Chondrocyte (in vitro differentiated cells): ENCODE measurements around the gene PCDHGA3. TPM values are rescaled to one million over a fixed set of nuclear protein-coding genes. Genes with fewer than 3 reads are reported as not detected.
"Not testable (repeated sequence)": the region's sequence is repeated elsewhere in the genome, so short reads cannot be mapped to it uniquely, and the experiment has no call there.

ENCODE experiments used
- DNase-seq: peaks from one replicate; pipeline ENCODE4 v3.0.0; 2021; ENCODE audit warnings: mixed read lengths, low spot score
- H3K27ac Mint-ChIP-seq: one replicate; pipeline ENCODE4 v1.8.0; 2021; ENCODE audit warnings: mild to moderate bottlenecking, moderate library complexity, mixed read lengths; ENCODE audit not compliant: unreplicated experiment
- H3K27me3 Mint-ChIP-seq: 2 replicates; pipeline ENCODE4 v1.8.0; 2021; ENCODE audit warnings: low read depth, mixed read lengths
- H3K36me3 Mint-ChIP-seq: 2 replicates; pipeline ENCODE4 v1.8.0; 2021; ENCODE audit warnings: low read depth, mixed read lengths
- H3K4me1 Mint-ChIP-seq: 2 replicates; pipeline ENCODE4 v1.8.0; 2021; ENCODE audit warnings: low read depth, mild to moderate bottlenecking, mixed read lengths
- H3K4me3 Mint-ChIP-seq: one replicate; pipeline ENCODE4 v1.8.0; 2021; ENCODE audit warnings: mild to moderate bottlenecking, moderate library complexity, mixed read lengths; ENCODE audit not compliant: unreplicated experiment
- H3K9me3 Mint-ChIP-seq: 2 replicates; pipeline ENCODE4 v1.8.0; 2021; ENCODE audit warnings: low read depth, mixed read lengths
- CTCF ChIP-seq: fragments of 200-600 bp; sonication (generic); IDR thresholded peaks from 2 replicates; pipeline ENCODE4 v1.5.0; 2021; ENCODE audit warnings: antibody characterized with exemption, mild to moderate bottlenecking, moderate library complexity
- total RNA-seq: library from RNA; stranded (reverse); gene quantifications from 3 replicates; pipeline ENCODE4 v1.2.1, GENCODE V29; 2021

Gene PCDHGA3
- total RNA-seq, 1 donor from 2014 or later = 0.12 TPM

- Mint-ChIP-seq H3K27ac (no peak overlapping the region), H3K4me1 (peaks cover 2% of the 10 kb centered on the region), H3K4me3 (no peak overlapping the region), H3K9me3 (peaks cover 47% of the 10 kb centered on the region), H3K36me3 (peaks cover 6% of the 10 kb centered on the region), H3K27me3 (no peaks in the 10 kb centered on the region)
- no peak for TF ChIP-seq CTCF
- no peak for DNase-seq
Observed at GRCh38 chr5:141388661-141389060, 45.0 kb downstream of the PCDHGA3 start.

GRCh38 chr5:141389153-141390042 lies 45.8 kb downstream of the PCDHGA3 start:
- Mint-ChIP-seq H3K36me3 (peaks cover 7% of the 10 kb centered on the region), H3K9me3 (peaks cover 48% of the 10 kb centered on the region), H3K27ac (no peak overlapping the region), H3K4me1 (peaks cover 2% of the 10 kb centered on the region), H3K27me3 (no peaks in the 10 kb centered on the region), H3K4me3 (no peak overlapping the region)
- DNase-seq = peak; percentile 83
- no peak for TF ChIP-seq CTCF

GRCh38 chr5:141392429-141393198 lies 49.0 kb downstream of the PCDHGA3 start, which contains the start of gene PCDHGA8:
Gene PCDHGA8, plus strand, starts transcription at chr5:141392633. Its CDS starts 181 bp downstream, at chr5:141392814.
- H3K4me3 Mint-ChIP-seq = no peak within 1 kb of the TSS
- H3K27me3 Mint-ChIP-seq = no peaks in the 10 kb centered on the region
- H3K4me1 Mint-ChIP-seq = peaks cover 2% of the 10 kb centered on the region
- no peak for TF ChIP-seq CTCF
- peak; percentile 62 for DNase-seq
- H3K9me3 Mint-ChIP-seq = peaks cover 40% of the 10 kb centered on the region
- H3K36me3 Mint-ChIP-seq = peaks cover 12% of the 10 kb centered on the region
- H3K27ac Mint-ChIP-seq = no peak within 1 kb of the TSS

- H3K9me3 Mint-ChIP-seq = peaks cover 38% of the 10 kb centered on the region
Observed at GRCh38 chr5:141393267-141393666, 49.6 kb downstream of the PCDHGA3 start.

GRCh38 chr5:141394401-141395187 lies 51.0 kb downstream of the PCDHGA3 start:
- not testable (repeated sequence) for H3K27me3 Mint-ChIP-seq, H3K27ac Mint-ChIP-seq, H3K4me3 Mint-ChIP-seq, H3K36me3 Mint-ChIP-seq, H3K4me1 Mint-ChIP-seq, DNase-seq
- peaks cover 41% of the 10 kb centered on the region for H3K9me3 Mint-ChIP-seq

More at GRCh38 chr5:141393267-141393666, 49.6 kb downstream of the PCDHGA3 start:
- Mint-ChIP-seq H3K4me3 (no peak overlapping the region), H3K36me3 (peaks cover 12% of the 10 kb centered on the region), H3K4me1 (peaks cover 2% of the 10 kb centered on the region), H3K27ac (no peak overlapping the region), H3K27me3 (no peaks in the 10 kb centered on the region)
- no peak for TF ChIP-seq CTCF
- DNase-seq = no peak

Other genes with a start within 250 kb of the PCDHGA3 start
- gene PCDHB2, start 249.2 kb upstream of the PCDHGA3 start, total RNA-seq = 60.5 to 90.1 TPM (median 64.5 TPM) in 3 replicates
- gene PCDHB3, start 243.4 kb upstream of the PCDHGA3 start, total RNA-seq = 5.6 to 12.1 TPM (median 5.6 TPM) in 3 replicates
- gene PCDHB4, start 222.0 kb upstream of the PCDHGA3 start, total RNA-seq = 2.0 to 5.4 TPM (median 2.0 TPM) in 3 replicates
- gene PCDHB5, start 208.6 kb upstream of the PCDHGA3 start, total RNA-seq = 6.6 to 11.4 TPM (median 10.2 TPM) in 3 replicates
- gene PCDHB6, start 193.8 kb upstream of the PCDHGA3 start, total RNA-seq = 1.2 to 3.1 TPM (median 1.2 TPM) in 3 replicates
- gene PCDHB7, start 171.2 kb upstream of the PCDHGA3 start, total RNA-seq = 1.1 to 2.5 TPM (median 1.2 TPM) in 3 replicates
- gene PCDHB8, start 166.0 kb upstream of the PCDHGA3 start, total RNA-seq = 1.1 to 3.1 TPM (median 1.7 TPM) in 3 replicates
- 4.3 to 6.1 TPM (median 5.9 TPM) in 3 replicates for gene PCDHB16, start 161.4 kb upstream of the PCDHGA3 start, total RNA-seq
- gene PCDHB9, start 156.7 kb upstream of the PCDHGA3 start, total RNA-seq = 3.1 to 4.8 TPM (median 3.7 TPM) in 3 replicates
- gene PCDHB10, start 151.5 kb upstream of the PCDHGA3 start, total RNA-seq = 3.8 to 5.3 TPM (median 4.3 TPM) in 3 replicates
- gene PCDHB11, start 144.2 kb upstream of the PCDHGA3 start, total RNA-seq = 0.90 to 2.4 TPM (median 1.3 TPM) in 3 replicates
- 1.5 to 2.4 TPM (median 1.7 TPM) in 3 replicates for gene PCDHB12, start 135.1 kb upstream of the PCDHGA3 start, total RNA-seq
- 2.4 to 2.9 TPM (median 2.9 TPM) in 3 replicates for gene PCDHB13, start 129.9 kb upstream of the PCDHGA3 start, total RNA-seq
- 2.7 to 4.9 TPM (median 4.0 TPM) in 3 replicates for gene PCDHB14, start 120.5 kb upstream of the PCDHGA3 start, total RNA-seq
- 1.7 to 4.3 TPM (median 1.9 TPM) in 3 replicates for gene PCDHB15, start 98.4 kb upstream of the PCDHGA3 start, total RNA-seq
- gene SLC25A2, start 39.8 kb upstream of the PCDHGA3 start, total RNA-seq = 0.15 to 0.48 TPM (median 0.41 TPM) in 3 replicates
- gene TAF7, start 23.0 kb upstream of the PCDHGA3 start, total RNA-seq = 66.4 to 73.3 TPM (median 69.7 TPM) in 3 replicates
- gene PCDHGA1, start 13.3 kb upstream of the PCDHGA3 start, total RNA-seq = 0.10 to 0.23 TPM (median 0.15 TPM) in 3 replicates
- gene PCDHGA2, start 5.1 kb upstream of the PCDHGA3 start, total RNA-seq = 0.19 to 0.30 TPM (median 0.23 TPM) in 3 replicates
- 2.4 to 2.7 TPM (median 2.7 TPM) in 3 replicates for gene PCDHGB1, start 6.3 kb downstream of the PCDHGA3 start, total RNA-seq
- 0.72 to 1.4 TPM (median 0.94 TPM) in 3 replicates for gene PCDHGA4, start 11.2 kb downstream of the PCDHGA3 start, total RNA-seq
- gene PCDHGB2, start 16.2 kb downstream of the PCDHGA3 start, total RNA-seq = 0.95 to 1.8 TPM (median 1.0 TPM) in 3 replicates
- gene PCDHGA5, start 20.3 kb downstream of the PCDHGA3 start, total RNA-seq = 0.15 to 0.48 TPM (median 0.27 TPM) in 3 replicates
- 0.21 to 0.36 TPM (median 0.30 TPM) in 3 replicates for gene PCDHGB3, start 26.4 kb downstream of the PCDHGA3 start, total RNA-seq
- gene PCDHGA6, start 30.1 kb downstream of the PCDHGA3 start, total RNA-seq = 0.38 to 0.65 TPM (median 0.45 TPM) in 3 replicates
- gene PCDHGA7, start 38.9 kb downstream of the PCDHGA3 start, total RNA-seq = 0.17 to 0.31 TPM (median 0.28 TPM) in 3 replicates
- gene PCDHGB4, start 43.9 kb downstream of the PCDHGA3 start, total RNA-seq = 12.6 to 14.2 TPM (median 14.2 TPM) in 3 replicates
- 0.47 to 0.59 TPM (median 0.51 TPM) in 3 replicates for gene PCDHGA8, start 48.8 kb downstream of the PCDHGA3 start, total RNA-seq
- gene PCDHGB5, start 54.1 kb downstream of the PCDHGA3 start, total RNA-seq = 1.0 to 1.6 TPM (median 1.1 TPM) in 3 replicates
- 0.97 to 3.6 TPM (median 1.4 TPM) in 3 replicates for gene PCDHGA9, start 58.9 kb downstream of the PCDHGA3 start, total RNA-seq
- gene PCDHGB6, start 64.2 kb downstream of the PCDHGA3 start, total RNA-seq = 52.4 to 64.2 TPM (median 56.8 TPM) in 3 replicates
- gene PCDHGA10, start 69.2 kb downstream of the PCDHGA3 start, total RNA-seq = 14.9 to 17.4 TPM (median 15.8 TPM) in 3 replicates
- 3.5 to 5.4 TPM (median 4.3 TPM) in 3 replicates for gene PCDHGB7, start 73.8 kb downstream of the PCDHGA3 start, total RNA-seq
- gene PCDHGA11, start 77.2 kb downstream of the PCDHGA3 start, total RNA-seq = 1.3 to 2.4 TPM (median 1.4 TPM) in 3 replicates
- gene PCDHGA12, start 86.7 kb downstream of the PCDHGA3 start, total RNA-seq = 0.64 to 2.2 TPM (median 0.75 TPM) in 3 replicates
- 68.9 to 91.8 TPM (median 90.8 TPM) in 3 replicates for gene PCDHGC3, start 132.1 kb downstream of the PCDHGA3 start, total RNA-seq
- gene PCDHGC4, start 141.2 kb downstream of the PCDHGA3 start, total RNA-seq = 0.72 to 1.8 TPM (median 1.1 TPM) in 3 replicates
- 1.7 to 3.6 TPM (median 2.0 TPM) in 3 replicates for gene PCDHGC5, start 145.3 kb downstream of the PCDHGA3 start, total RNA-seq